NCI-H1105 treated with DMSO at 0.1 percent for 48 hours (cell line): ENCODE data around the gene POU2F2.
A peak's percentile ranks its signal among the peaks of the same experiment; 100 is the strongest.

Experiments used
- DNase-seq: peaks from one replicate; lab custom pipeline; 2025; lab: John Stamatoyannopoulos, UW

Gene POU2F2

DNA sequence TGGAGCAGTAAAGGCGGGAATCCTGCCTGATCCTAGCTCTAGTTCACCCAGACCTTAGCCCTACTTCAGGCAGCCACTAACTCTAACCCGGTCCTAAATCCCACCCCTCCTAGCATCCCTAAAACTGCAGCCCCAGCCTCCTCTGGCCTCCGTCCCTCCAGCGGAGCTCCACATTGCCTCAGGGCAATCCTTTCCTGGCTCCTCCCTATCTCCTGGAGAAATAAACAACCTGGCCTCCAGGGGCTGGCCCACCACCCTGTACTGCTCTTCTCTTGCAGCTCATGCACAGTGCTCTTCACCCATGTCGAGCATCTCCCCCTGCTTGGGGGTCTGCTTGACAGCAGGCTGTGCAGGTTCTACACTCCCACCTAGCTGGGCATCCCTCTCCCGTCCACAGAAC lies 6.7 kb downstream of the POU2F2 start:
- no peak for DNase-seq

DNA sequence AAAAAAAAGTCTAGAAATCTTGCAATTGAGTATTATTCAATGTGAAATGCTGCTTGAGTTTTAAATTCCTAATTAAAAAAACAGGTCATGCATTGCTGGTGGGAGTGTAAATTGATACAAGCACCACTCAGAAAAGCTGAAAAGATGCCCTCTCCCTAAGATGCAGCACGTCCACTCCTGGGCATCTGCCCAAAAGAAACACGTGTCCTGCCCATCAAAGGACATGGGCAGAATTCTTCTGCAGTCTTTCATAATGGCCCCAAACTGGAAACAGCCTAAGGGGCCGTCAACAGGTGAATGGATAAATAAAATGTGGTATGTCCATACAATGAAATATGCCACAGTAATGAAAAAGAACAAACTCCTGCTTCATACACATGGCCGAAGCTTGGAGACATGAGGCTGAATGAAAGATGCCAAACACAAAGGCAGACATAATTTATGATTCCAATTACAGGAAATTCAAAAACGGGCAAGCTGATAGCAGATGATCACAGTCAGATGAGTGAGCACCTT lies 7.8 kb downstream of the POU2F2 start:
- DNase-seq, result no peak

- no peak for DNase-seq
Observed at GRCh38 chr19:42123765-42124164, 8.5 kb downstream of the POU2F2 start.

DNA sequence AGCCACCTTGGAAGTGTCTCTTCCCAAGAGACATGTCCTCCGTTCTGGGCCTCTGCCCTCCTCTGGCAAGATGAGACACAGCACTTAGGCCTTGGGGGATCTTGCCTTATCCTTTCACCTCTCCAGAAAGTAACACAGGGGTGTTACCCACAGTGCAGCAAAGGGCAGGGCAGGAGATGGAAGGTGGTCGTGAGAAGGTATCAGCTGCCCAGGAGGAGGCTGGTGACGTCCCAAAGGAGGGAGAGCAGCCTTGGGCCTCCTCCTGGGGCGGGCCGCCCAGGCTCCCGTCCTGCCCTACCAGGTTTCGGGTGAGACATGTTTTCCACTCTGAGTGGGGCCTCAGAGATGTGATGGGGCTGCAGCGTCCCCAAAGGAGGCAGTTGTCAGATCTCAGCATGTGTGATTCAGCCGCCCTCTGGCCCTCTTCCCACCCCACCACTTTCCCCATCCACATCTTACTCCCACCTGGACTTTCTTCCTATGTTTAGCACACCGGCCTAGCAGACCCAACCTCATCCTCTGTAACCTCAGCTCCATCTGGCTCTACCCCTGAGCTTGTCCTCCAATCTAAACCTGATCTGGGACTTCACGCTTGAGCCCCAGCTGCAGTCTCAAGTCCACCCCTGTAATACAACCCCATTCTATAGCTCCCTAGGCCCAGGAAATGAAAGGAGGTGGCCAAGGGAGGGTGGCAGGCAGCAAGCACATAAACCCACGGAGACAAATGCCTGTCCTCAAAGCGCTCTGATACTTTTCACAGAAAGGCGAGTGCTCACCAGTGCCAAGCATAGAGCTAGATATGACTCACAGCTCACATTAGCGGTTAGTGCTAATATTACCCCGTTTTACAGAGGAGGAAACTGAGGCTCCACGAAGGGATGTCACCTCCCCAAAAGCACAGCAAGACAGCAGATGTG lies 9.3 kb downstream of the POU2F2 start:
- DNase-seq, result no peak

DNA sequence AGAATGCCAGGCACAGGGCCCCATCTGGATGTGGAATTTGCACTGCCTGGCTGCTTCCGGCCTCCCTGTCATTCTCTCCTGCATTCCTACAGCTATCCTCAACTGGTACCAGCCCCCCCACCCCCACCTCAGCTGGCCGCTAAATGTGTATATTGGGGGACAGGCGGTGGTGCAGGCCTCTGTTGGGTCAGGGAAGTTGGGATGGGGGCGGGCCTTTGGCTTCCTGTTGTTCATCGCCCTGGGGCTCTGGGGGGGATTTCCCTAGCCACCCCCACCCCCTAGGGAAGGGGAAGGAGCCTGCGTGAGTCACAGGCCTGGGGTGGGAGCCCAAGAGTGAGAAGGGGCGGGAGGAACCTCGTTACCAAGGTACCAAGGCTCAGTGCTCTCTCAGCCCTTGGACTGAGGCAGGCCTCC lies 10.6 kb downstream of the POU2F2 start:
- DNase-seq, result no peak

GRCh38 chr19:42121036-42121621 lies 11.1 kb downstream of the POU2F2 start:
- no peak for DNase-seq

GRCh38 chr19:42120276-42120980 lies 11.8 kb downstream of the POU2F2 start:
- DNase-seq, result no peak

DNA sequence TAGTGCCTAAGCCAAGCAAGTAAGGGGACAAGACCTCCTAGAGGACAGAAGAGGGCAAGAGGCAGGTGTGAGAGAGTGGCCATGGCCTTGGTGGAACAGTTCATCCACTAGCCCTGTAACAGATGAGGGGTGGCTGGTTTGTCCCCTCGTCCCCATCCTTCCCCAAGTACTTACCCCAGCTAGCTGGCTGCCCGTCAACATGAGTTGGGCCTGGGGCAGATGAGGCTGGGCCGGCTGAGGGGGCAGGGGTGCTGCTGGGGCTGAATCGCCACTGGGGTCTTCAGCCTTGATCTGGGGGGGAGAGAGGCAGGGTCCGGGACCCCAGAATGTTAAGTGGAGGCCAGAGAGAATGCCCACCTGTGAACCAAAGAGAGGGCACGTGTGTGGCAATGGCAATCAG lies 15.2 kb downstream of the POU2F2 start:
- DNase-seq, result no peak

DNA sequence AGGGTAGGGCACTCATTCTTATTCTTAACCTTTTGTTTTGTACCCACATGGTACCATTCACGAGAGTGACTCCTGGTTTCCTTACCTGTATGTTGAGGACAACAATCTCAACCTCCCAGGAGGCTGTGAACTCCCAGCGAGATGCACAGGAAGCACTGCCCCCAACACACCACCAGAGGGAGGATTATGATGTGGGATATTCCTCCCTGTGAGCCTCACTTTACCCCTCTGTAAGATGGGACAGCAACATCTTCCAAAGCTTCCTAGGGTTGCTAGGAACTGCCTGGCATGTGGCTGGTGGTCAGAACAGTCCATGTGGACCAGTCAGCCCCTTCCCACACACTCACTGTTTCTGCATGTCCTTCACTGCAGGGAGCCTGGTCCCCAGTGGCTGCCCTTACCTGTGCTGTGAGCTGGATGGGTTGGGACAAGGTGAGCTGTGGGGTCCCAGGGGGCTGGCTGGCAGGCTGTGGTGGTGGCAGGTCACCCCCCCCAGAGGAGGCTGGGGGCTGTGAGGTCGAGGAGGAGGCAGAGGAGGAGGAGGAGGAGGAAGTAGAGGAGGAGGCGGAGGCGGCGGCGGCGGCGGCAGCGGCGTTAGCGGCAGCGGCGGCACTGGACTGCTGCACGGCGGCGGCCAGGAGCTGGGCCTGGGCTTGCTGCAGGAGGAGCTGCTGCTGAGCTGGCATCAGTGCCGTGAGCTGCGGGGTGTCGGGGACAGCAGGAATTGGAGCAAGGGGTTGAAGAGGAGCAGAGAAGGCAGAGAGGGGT lies 15.8 kb downstream of the POU2F2 start:
- no peak for DNase-seq

DNA sequence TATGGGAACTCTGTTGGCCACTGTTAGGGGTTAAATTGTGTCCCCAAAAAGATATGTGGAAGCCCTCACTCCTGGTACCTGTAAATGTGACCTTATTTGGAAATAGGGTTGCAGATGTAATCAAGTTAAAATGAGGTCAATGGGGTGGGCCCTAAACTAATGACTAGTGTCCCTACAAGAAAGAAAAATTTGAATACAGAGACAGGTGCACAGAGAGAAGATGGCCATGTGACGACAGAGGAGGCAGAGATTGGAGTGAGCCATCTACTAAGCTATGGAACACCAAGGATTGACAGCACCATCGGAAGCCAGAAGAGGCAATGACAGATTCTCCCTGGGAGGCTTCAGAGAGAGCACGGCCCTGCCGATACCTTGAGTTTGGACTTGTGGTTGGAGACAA lies 16.5 kb downstream of the POU2F2 start:
- no peak for DNase-seq

- DNase-seq, result no peak
Observed at GRCh38 chr19:42115219-42115618, 17.0 kb downstream of the POU2F2 start.

GRCh38 chr19:42114412-42114811 lies 17.8 kb downstream of the POU2F2 start:
- DNase-seq, result peak; percentile 74

DNA sequence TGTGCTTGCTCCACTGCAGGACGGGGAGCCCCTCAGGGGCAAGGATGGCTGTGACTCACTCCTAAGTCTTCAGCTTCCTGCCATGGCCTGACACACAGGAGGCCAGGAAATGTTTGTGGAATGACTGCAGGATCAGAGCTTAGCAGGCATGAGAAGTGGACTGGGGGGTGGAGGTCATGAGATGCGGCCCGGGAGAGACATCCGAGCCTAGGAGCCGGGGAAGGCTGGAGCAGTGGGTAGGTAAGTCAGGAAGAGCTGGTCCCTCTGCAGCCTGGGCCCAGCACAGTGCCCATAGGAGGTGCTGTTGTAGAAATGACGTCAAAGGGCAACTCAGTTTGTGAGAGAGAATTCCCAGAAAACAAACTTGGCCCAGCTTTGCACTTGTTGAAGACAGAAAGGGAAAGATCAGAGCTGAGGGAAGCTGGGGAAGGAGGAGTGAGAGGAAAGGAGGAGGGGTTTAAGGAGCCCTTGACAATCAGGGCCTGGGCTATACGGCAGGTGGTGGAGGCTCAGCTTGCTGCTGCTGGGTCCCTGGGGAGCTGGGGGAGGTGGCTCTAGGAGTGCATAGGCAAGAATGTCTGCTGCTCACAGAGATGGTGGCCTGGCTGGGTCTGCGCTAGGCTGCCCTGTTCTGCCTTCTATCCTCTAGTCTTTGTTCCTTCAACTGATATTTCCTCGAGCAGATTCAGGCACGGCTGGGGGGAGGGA lies 18.5 kb downstream of the POU2F2 start:
- DNase-seq, result peak; percentile 64

DNA sequence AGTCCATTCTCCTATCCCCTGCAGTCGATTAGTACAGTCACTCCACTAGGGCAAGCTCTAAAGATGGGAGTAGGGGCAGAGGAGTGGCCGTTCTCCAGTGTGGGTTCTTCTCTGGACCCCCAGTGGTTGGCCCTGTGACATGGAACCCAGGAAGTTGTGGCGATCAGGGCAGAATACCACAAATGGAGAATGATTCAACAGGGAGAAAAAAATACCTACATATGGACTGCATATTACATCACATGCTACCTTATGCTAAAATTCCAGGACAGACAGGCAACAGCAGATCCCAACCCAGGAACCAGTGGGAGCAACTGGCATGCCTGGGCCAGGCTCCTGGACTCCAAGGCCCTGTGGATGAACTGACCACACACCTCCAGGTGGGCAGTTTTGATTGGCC lies 20.4 kb downstream of the POU2F2 start:
- DNase-seq, result no peak

DNA sequence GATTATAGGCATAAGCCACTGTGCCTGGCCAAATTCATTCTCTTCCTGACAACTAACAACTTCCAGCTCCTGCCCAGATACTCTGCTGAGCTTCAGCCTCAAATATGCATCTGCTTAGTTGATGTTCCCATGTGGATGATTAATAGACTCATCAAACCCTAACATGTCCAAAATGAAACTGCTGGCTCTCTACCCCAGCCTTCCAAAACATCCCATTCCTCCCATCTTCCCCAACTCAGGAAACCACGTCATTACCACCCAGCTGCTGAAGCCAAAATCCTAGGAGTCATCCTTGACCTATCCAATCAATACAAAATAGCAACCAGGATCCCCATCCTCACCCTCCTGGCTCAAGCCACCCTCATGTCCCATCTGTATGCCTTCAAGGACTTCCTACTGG lies 20.9 kb downstream of the POU2F2 start:
- DNase-seq, result no peak

DNA sequence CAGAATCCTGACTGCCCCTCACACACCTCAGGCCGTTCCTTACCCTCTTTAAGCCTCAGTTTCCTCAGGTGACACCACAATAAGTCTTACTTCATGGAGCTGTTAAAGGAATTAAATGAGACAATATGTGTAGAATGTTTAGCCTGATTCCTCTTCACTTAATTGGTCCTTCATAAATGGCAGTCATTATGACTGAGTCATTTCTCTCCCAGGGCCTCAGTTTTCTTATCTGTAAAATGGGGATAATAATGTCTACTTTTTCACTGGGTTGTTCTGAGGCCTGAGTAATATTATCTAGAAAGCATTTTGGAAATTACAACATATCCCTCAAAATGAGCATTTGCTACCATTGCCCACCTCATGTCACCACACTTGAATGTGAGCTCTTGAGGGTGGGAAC lies 21.6 kb downstream of the POU2F2 start:
- no peak for DNase-seq

- DNase-seq, result no peak
Observed at GRCh38 chr19:42109896-42110295, 22.4 kb downstream of the POU2F2 start.

- peak; percentile 82 for DNase-seq
Observed at GRCh38 chr19:42108527-42109389, 23.5 kb downstream of the POU2F2 start.

- DNase-seq, result no peak
Observed at GRCh38 chr19:42105368-42105767, 26.9 kb downstream of the POU2F2 start.

GRCh38 chr19:42102877-42103276 lies 29.4 kb downstream of the POU2F2 start:
- DNase-seq, result no peak
